ENCODE results near the gene SH3RF3.
"Not testable (repeated sequence)": the region's sequence is repeated elsewhere in the genome, so short reads cannot be mapped to it uniquely, and the experiment has no call there.

Gene SH3RF3

DNA sequence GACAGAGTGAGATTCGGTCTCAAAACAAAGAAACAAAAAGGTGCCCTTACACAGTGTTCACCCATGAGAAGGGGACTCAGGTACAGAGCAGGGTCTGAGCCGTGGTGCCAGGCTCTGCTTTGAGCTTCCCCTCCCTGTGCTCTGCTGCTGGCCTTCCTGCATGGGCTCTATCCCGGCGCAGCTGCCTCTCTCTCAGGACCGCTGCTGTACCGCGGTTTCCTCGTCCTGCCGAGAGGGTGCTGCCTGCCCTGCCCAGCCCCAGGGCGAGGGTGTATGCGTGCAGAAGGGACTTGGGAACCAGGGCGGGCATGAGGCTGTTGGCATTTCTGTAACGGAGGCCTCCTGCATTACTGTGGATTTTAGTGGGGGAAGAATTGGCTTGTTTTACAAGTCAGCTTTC is 30.1 kb downstream of the SH3RF3 start:
- no peak for DNase-seq (ENCODE audit: low read depth)

DNA sequence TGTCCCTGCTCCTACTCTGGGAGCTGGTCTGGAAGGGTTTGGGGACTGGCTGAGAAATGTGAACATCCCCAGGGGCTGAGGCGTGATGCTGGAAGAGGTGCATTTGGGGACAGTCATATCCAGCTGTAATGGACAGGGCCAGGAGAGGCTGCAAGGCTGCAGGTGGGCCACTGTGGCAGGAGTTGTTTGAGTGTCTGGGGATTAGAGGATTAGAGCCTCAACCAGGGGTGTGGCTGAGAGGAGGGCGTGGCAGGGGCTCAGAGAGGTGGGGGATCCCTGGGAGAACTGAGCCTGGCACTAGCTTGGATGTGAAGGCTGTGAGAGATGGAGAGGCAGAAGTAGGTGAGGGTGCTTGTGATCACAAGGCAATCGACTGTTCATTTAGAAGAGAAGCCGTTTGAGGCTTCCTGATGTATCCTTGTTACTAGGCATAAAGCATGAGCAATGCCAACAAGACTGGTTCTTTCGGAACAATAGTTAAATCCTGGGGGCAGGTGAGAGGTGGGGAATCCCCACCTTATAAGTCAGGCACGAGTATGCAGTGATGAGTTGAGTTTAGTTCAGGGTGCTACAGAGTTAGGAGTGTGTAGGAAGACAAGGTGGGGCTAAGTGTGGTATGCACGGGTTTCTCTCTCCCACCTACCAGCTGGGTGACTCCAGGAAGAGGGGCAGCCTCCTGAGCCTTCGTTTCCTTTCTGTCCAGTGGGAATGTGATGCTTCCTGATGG is 31.9 kb downstream of the SH3RF3 start:
- no peak for DNase-seq (ENCODE audit: low read depth)

DNA sequence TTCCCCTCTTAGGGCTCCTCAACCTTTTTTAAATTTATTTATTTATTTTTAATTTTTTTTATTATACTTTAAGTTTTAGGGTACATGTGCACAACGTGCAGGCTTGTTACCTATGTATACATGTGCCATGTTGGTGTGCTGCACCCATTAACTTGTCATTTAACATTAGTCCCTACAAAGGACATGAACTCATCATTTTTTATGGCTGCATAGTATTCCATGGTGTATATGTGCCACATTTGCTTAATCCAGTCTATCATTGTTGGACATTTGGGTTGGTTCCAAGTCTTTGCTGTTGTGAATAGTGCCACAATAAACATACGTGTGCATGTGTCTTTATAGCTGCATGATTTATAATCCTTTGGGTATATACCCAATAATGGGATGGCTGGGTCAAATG is 33.4 kb downstream of the SH3RF3 start:
- not testable (repeated sequence) for DNase-seq (ENCODE audit: low read depth)

DNA sequence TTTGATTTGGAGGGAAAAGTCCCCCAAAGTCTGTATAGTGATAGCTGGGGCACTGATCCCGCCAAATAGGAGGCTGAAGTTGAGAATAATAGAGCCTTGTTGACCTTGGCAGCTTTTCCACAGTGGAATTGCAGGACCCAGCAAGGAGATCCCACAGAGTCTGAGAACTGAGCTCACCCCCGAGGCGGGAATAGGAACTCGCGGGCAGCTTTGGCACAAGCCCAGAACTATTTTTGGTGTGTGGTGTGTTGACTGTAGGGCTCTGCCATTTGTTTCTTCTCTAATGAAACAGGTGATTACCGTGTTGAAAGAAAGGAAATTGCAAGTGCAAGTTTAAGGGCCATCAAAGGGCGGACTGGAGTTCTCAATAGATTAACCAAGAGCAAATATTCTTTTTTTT is 34.0 kb downstream of the SH3RF3 start:
- DNase-seq (ENCODE audit: low read depth), result no peak

DNA sequence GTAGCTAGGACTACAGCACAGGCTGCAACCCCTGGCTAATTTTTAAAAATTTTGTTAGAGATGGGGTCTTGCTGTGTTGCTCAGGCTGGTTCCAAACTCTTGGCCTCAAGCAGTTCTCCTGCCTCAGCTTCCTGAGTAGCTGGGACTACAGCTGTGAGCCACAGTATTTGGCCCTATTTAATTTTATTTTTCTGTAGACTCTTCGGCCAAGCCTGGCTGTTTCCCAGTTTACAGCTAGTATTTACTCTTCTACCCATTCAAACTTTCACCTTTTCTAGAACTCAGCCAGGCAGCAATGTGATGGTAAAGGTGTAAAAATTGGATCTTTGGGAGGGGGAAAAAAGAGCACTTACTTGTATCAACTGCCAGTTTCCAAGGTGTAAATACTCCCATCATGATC is 35.3 kb downstream of the SH3RF3 start:
- no peak for DNase-seq (ENCODE audit: low read depth)

DNA sequence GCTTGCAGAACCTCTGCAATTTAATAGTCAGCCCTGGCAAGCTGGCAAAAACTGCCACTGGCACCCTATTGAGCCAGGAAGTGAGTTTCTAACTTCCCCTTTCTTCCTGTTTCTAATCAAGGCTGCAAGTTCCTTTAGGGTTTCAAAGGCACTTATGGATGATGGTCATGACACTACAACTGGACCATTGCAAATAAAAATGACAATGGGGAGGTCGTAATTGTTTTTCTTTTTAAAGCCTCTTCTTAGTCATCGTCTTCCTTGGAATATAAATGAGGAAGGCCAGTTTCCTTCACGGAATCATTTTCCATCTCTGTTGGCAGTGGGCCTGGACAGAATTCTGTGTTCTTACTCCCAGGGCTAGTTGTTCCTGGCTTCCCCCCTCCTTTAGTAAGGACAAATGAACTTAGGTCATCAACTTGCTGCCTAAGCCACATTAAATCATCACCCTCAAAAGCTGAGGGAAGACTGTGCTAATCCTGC is 35.8 kb downstream of the SH3RF3 start:
- peak; percentile 80 for DNase-seq (ENCODE audit: low read depth)

DNA sequence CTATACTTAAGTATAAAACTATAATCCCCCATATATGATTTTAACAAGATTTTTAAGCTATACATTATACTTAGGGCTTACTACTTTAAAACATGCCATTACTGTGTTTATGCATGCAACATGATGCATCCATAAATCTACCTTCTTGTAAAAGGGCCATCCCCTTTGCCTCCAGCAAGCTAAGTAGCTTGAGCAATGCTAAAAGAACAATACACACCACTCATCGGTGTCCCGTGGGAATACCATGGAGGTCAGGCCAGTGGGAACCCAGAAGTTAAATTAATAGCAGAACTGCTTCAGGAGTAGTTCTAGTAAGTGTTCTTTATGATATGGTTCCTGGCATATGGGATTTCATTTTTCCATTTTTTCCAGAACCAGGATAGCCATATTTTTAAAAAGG is 37.8 kb downstream of the SH3RF3 start:
- peak; percentile 54 for DNase-seq (ENCODE audit: low read depth)

DNA sequence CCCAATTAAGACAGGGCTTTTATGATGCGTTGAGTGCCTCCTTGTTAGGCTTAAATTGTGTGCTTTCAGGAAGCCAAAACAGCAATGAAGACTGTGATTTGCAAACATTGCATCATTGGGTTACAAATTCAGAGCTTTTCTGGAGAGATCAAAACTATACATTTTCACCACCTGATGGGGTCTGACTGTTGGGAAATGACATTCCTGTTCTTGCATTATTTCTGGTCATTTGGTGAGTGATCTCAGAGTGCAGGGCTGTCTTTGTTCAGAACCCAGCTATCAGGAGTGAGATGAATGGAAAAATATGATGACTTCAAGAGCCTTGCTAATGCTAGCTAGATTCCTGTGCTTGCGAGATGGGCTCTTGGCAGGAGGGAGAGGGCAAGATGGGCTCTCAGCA is 39.1 kb downstream of the SH3RF3 start:
- no peak for DNase-seq (ENCODE audit: low read depth)

DNA sequence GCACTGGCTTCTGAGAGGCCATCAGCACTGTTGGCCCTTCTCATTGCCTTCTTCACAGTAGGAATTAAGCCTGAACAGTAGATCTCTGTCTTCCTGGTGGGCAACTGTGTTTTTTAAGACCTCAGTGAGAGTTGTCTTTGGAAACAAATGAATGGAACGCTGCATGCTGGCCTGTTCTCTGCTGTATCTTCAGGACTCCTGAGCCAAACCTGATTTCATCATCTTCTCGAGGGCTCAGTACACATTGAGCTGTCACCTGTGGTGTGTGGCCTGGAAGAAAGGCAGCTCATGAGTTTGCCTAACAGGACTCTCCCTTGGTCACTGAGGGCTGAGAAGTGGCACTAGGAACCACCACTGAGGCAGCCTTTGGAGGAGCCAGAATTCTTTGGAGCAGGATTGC is 39.7 kb downstream of the SH3RF3 start:
- DNase-seq (ENCODE audit: low read depth), result no peak

DNA sequence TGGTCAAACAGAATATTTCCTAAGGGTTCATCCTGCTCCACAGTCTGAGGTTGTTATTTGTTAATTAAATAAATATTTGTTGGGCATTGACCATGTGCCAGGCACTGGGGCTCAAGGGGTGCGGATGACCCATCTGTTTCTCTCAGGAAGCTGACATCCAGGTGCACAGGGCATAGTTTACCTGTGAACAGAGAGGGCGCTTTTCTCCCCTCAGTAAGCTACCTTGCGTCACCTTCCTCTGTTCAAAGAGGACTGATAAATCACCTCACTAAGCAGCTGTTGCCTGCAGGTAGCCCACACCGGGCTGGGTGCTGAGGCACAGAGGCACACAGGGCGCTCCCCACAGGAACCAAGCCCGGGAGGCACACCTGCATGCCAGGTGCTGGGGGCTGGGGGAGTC is 41.6 kb downstream of the SH3RF3 start:
- no peak for DNase-seq (ENCODE audit: low read depth)

DNA sequence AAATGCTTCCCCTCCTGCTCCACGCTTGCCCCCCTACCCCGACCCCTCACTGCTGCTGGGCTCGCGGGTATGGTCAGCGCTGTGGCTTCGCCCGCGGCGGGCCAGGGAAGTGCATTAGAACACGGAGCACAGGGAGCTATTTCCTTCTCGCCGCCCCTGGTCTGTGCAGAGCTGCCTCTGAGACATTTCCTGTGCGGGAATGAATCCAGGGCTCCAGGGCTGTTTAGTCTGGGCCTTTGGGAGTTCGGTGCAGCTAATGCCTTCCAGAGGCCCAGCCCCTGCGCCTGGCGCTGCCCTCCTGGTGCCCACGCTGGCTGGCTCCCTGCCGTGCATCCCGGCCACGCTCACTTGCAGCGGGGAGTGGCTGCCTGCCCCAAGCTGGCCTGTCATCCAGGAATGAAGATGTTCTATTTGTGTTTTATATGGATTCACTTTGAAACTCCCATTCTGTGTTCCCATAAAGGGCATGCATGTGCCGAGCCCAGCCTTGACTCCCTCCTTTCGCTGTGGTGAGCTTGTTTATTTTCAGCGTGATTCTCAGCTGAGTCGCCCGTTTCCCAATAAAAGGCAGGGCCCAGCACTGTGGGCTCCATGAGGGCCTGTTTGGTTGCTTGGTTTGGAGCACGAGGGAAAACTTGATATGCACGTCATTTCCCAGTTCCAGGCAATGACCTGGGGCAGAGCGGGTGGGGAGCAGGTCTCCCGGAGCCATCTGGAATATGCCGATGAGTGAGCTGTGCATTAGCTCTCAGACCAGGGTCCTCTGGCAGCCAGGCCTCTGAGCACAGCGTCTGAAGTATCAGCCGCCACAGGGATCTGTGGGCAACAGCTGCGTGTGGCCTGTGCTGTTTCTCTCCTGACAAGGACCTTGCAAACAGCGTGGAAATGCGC is 42.7 kb downstream of the SH3RF3 start:
- DNase-seq (ENCODE audit: low read depth), result peak; percentile 97

DNA sequence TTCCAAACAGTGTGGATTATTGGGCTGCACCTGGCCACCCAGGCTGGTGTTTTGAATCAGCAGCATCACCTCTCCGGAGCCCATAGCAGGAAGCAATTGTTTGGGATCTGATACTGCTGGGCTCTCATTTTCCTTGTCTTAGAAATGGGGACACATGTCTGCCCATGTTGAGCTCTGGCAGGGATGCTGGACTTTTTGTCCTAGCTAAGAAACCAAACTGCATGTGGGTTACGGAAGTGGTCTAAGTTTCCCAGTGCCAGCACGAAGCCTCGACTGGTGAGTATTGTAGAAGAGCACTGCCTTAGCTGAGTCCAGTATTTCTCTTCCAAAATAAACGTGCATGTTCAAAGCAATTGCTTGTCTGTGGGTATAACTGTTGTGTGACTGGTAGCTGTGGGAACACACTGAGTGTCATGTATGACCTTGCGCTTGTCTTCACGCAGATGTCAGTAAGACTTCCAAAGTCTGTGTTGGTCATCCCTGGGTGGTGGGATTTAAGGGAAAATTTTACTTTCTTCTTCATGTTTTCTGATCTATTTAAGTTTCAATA is 43.6 kb downstream of the SH3RF3 start:
- no peak for DNase-seq (ENCODE audit: low read depth)

DNA sequence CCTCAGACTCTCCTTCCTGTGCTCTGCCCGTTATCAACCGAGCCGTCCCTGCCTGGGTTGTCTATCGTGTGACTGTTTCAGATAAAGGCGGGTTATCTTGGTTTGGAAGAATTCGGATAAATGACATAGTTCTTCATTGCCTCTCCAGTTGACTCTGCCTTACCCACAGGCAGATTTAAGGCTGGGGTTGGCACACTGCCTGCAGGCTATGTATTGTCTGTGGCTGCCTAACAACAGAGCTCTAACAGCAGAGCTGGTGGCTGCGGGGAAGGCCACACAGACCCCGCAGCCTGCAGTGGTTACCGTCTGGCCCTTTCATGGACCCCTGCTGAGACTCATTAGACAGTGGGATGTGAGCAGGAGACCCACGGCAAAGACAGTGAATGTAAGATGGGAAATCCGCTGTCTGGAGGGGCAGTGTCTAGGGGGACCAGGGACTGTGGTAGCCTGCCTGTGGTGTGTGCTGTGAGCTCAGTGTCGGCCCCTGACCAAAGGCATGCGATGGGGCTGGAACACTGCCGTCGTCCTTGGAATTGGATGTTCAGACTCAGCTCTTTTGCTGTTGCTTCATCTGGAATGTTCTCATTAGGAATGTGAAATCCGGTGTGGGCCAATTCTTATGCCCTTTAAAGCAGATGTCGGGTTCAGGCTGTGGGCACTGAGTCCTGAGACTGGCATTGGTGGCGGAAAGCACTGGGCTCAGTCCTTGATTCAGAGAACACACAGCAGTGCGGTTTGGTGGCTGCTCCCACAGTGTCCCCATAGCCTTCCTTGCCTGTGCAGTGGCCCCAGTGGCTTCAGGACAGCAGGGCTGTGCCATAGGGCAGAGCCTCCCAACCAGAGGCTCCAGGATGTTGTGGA is 44.5 kb downstream of the SH3RF3 start:
- peak; percentile 44 for DNase-seq (ENCODE audit: low read depth)

DNA sequence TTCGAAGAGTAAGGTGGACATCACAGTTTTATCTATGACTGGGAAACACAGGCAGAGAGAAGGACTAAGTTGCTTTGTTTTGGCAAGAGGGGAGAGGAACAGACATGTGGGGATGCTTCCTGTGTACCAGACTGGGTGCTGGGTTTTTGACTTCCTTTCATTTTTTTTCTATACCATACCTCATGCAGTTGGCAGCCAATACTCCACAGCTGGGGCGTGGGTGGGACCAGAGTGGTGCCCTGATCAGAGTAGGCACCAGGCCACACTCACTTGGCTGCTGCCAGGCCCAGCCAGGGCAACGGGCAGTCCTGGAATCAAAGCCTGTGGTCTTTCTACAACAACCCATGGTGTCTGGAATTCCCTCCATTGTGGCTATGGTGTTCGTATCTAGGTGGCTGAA is 45.2 kb downstream of the SH3RF3 start:
- DNase-seq (ENCODE audit: low read depth), result no peak

DNA sequence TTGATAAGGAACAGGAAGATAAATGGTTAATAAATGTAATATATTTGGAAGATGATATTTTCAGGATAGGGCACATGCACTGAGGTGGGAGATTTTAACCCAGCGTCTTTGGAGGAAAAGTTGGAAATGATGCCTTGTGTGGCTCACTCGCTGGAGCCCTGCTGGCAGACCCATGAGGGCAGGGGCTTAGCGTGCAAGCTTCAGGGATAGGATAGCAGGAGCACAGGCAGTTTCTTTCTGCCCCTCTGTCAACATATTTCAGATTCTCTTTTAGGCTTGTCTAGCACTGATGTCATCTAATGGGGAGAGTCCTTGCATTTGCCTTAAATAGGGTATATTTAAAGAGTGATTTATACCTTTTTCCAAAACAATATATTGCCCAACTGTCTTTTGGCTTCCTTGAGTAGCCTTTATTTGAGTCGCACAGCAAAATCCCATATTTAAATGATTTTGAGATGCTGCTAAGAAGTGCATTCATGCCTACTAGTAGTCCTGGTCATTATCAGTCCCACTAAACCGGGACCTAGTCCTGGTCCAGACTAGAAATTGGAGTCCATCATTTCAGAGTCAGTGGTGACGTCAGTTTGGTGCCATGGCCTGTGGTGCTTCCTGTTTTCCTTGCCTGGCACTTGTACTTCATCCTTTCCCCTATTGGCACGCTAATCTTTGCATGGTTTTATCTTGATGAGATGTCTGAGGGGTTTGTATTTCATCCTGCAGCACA is 45.8 kb downstream of the SH3RF3 start:
- no peak for DNase-seq (ENCODE audit: low read depth)

DNA sequence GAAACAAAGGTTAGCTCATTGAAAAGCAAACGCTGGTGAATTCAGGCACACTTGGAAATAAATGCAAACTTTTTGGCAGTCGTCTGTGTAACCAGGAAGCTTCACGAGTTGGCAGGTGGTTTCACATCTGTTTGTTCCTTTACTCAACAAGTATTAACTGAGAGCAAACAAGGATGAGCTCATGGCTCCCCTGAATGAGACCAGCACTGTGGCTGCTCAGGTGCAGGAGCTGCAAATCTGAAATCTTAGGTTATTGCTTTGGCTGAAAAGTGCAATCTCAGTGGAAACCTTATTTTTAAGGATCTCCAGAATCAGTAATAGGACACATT is 46.3 kb downstream of the SH3RF3 start:
- no peak for DNase-seq (ENCODE audit: low read depth)

DNA sequence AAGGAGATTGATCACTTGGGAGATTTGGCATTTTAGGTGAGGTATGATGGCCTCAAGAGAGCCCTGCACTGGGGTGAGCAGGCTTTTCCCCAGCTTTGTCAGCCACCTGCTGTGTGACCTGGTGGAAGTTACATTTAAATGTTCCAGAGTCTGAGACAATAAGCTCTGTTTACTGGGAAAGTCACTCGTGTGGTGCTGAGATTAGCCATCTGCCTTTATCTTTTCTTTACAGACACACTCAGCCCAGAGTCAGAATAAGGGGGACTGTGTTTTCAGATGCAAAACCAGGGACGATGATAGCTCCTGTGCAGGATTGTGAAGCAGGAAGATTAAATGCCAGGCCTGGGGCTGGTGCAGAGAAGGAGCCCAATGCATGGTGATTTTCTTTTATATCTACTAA is 47.9 kb downstream of the SH3RF3 start:
- no peak for DNase-seq (ENCODE audit: low read depth)

DNA sequence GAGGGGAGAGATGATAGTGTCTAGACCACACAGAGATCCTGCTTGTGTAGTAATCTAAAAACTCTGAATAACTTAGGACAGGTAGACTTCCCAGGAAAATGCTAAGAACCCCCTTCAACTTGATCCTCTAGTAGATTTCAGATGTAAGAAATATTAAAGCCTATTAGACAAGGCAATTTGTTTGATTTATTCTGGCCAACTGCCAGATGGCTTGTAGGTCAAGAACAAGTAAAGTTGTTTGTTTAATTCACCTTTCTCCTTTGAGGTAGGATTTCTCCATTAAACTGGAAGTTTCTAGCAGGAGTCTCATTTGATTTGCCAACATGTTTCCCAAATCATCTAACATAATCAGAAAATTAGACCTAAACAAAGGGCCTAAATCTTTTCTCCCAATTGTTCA is 48.6 kb downstream of the SH3RF3 start:
- no peak for DNase-seq (ENCODE audit: low read depth)

DNA sequence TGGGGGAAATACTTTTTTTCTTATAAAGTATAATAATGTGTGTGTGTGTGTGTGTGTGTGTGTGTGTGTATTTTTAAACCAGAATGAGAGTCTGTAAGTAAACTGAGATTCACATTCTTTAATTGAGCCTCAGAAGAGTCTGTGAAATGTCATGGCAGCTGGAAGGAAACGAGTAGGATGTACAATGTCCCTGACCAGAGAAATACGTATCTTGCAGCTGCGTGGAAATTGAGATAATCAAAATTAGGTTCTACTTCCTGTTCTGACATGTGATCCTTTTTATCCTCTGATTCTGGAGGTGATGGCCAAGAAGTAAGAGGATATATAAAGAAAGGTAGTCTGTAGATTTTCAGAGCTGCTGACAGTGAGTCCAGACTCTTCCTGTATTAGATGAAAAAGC is 50.0 kb downstream of the SH3RF3 start:
- DNase-seq (ENCODE audit: low read depth), result no peak

DNA sequence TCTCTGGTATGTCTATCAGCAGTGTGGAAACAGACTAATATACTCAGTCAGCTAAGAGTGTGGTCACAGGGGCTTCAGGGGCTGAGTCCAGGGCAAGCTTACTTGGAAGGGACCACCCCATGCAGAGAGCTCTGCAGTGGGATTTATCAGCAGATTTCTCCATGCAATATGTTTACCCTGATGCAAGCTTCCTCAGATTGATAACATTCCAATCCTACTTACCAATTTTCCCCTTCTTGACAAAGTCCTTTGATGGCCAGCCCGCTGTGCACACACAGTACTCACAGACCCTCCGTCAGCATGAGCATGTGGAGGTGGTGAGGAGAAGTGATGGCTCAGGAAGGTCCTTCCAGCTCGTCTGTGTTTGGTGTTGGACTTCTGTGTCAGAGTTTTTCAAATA is 51.8 kb downstream of the SH3RF3 start:
- DNase-seq (ENCODE audit: low read depth), result no peak

DNA sequence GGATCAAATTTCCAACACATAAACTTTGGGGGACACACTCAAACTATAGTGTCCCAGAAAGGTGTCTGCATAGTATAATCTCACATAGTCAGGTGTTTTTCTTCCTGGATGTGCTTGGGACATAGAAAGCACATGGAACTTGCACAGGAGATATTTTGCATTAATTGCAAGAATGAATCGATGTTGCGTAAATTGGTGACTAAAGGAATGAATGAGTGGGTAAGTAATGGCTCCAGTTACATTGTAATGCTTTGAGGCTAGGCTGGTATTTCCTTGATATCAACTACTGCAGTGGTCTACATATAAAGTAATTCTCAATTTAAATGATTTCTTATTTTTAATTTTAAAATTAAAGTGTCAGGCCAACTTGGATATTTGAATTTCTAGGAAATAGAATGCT is 53.4 kb downstream of the SH3RF3 start:
- DNase-seq (ENCODE audit: low read depth), result peak; percentile 45

DNA sequence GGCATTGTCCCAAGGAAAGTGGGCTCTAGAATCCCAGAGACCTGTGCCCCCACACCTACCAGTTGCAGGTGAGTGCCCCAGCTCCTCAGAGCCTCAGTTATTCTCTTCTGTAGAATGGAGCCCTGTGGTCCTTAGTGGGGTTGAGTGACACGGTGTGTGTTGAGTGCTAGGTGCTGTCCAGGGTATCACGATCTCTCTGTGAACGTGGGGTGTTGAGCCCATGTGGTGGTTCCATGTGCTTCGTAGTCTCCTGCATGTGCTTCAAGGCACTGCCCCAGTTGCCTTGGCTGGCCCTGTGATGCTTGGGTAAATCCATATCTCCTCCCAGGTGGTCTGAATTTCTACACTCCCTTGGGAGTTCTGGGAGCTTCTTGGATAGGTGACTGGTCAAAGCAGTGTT is 54.9 kb downstream of the SH3RF3 start:
- DNase-seq (ENCODE audit: low read depth), result no peak

Measured in ELR (cell line).